HepG2 (cell line): ENCODE measurements around the gene DICER1. TPM values are rescaled to one million over a fixed set of nuclear protein-coding genes. Genes with fewer than 3 reads are reported as not detected.

Experiments
- ATAC-seq: fragments of 200-7000 bp; cut with Tn5 transposase; 3 replicates; pipeline ENCODE4 v1.9.1; 2020; ENCODE audit warnings: mild to moderate bottlenecking, moderate library complexity
- BruUV-seq: library from RNA; stranded (reverse); fragments of 400-500 nt; replicated peaks from 2 replicates; lab custom pipeline; 2021; lab: Mats Ljungman, UMichigan
- CTCF ChIA-PET: fragments of 300-600 bp; formaldehyde crosslinking; extraction: SDS; loops from one replicate; lab custom pipeline; 2021; ENCODE audit warnings: low total read pairs, inconsistent platforms, low intra/inter-chr PET ratio; lab: Yijun Ruan, JAX
- POLR2A ChIA-PET: fragments of 350-600 bp; sonication (Branson Sonifier 250); formaldehyde crosslinking; loops from one replicate; lab custom pipeline; 2020; ENCODE audit warnings: antibody characterized with exemption, inconsistent platforms; lab: Yijun Ruan, JAX
- DNase-seq: peaks from one replicate; pipeline ENCODE4 v3.0.0-alpha.2; 2015; ENCODE audit warnings: low spot score
- FAIRE-seq: peaks from 3 replicates; lab custom pipeline; 2011; peaks lifted over from hg19 to GRCh38; lab: Jason Lieb, UNC
- H2AFZ ChIP-seq: one replicate; pipeline ENCODE4 v1.6.1; 2011; ENCODE audit warnings: low read length, inconsistent platforms
- H3K27ac ChIP-seq: fragments of 300-600 bp; 3 replicates; pipeline ENCODE4 v1.8.0; 2011; ENCODE audit warnings: mixed run types, mild to moderate bottlenecking, mixed read lengths, low read length, inconsistent platforms; ENCODE audit not compliant: insufficient read depth; ENCODE audit errors: extremely low read length
- H3K27me3 ChIP-seq, 2 experiments: fragments of 200-600 bp in 1 of 2; 2 replicates in 1 of 2; 3 replicates in 1 of 2; pipeline versions ENCODE4 v1.6.0 to v1.8.0; 2011; ENCODE audit warnings: low read length in 2 of 2, mild to moderate bottlenecking in 2 of 2, moderate library complexity in 2 of 2, inconsistent platforms in 1 of 2; ENCODE audit not compliant: insufficient read depth in 2 of 2, control insufficient read depth in 1 of 2
- H3K36me3 ChIP-seq, 2 experiments: fragments of 200-600 bp in 1 of 2; replicated peaks in 1 of 2; 2 replicates in 1 of 2; 3 replicates in 1 of 2; pipeline versions ENCODE4 v1.5.1 to v1.8.0; 2011; ENCODE audit warnings: low read length in 2 of 2, inconsistent platforms in 1 of 2; ENCODE audit not compliant: insufficient read depth in 2 of 2, control insufficient read depth in 1 of 2
- H3K4me1 ChIP-seq: 2 replicates; pipeline ENCODE4 v1.5.1; 2012; ENCODE audit warnings: low read length, inconsistent platforms; ENCODE audit not compliant: insufficient read depth
- H3K4me2 ChIP-seq: 2 replicates; pipeline ENCODE4 v1.6.0; 2011; ENCODE audit warnings: low read depth, low read length, inconsistent platforms
- H3K4me3 ChIP-seq, 3 experiments: fragments of 200-600 bp in 1 of 3; sonication (generic), shearing (Covaris generic) in 1 of 3; replicated peaks in 1 of 3; 2 replicates each; pipeline ENCODE4 v1.5.1; 2011 to 2016; ENCODE audit warnings: low read length in 3 of 3, inconsistent platforms in 2 of 3, low read depth in 2 of 3, mild to moderate bottlenecking in 2 of 3, control low read depth in 1 of 3, mixed read lengths in 1 of 3; ENCODE audit not compliant: insufficient read depth in 1 of 3
- H3K79me2 ChIP-seq: one replicate; pipeline ENCODE4 v1.6.1; 2011; ENCODE audit warnings: low read length, inconsistent platforms; ENCODE audit not compliant: insufficient read depth
- H3K9ac ChIP-seq: 2 replicates; pipeline ENCODE4 v1.6.0; 2011; ENCODE audit warnings: mild to moderate bottlenecking, low read depth, low read length, inconsistent platforms; ENCODE audit not compliant: insufficient read depth
- H3K9me3 ChIP-seq: 2 replicates; pipeline ENCODE4 v1.5.1; 2012; ENCODE audit warnings: mild to moderate bottlenecking, low read length
- H4K20me1 ChIP-seq: 2 replicates; pipeline ENCODE4 v1.6.0; 2011; ENCODE audit warnings: inconsistent platforms, mild to moderate bottlenecking, low read length, moderate library complexity; ENCODE audit not compliant: insufficient read depth
- GLI4 ChIP-seq: sonication (generic); formaldehyde crosslinking; IDR thresholded peaks from 2 replicates; pipeline ENCODE4 v1.5.1; 2020; ENCODE audit warnings: missing genetic modification reagents, mild to moderate bottlenecking, moderate library complexity, borderline replicate concordance
- HNRNPK ChIP-seq: fragments of 200-400 bp; formaldehyde crosslinking; IDR thresholded peaks from 2 replicates; pipeline ENCODE4 v1.6.1; 2018; ENCODE audit warnings: low read length, low read depth, moderate library complexity, mild to moderate bottlenecking; ENCODE audit not compliant: poor library complexity, severe bottlenecking
- MEF2D ChIP-seq: sonication (generic); formaldehyde crosslinking; IDR thresholded peaks from 2 replicates; pipeline ENCODE4 v1.5.1; 2020; ENCODE audit warnings: mild to moderate bottlenecking, missing genetic modification reagents
- PTBP1 ChIP-seq: fragments of 200-400 bp; formaldehyde crosslinking; IDR thresholded peaks from 2 replicates; pipeline ENCODE4 v1.6.1; 2018; ENCODE audit warnings: low read length, low read depth; ENCODE audit not compliant: poor library complexity, severe bottlenecking
- RXRA ChIP-seq: sonication (generic); formaldehyde crosslinking; IDR thresholded peaks from 2 replicates; pipeline ENCODE4 v1.5.1; 2020; ENCODE audit warnings: missing genetic modification reagents
- TOE1 ChIP-seq: sonication (generic); formaldehyde crosslinking; IDR thresholded peaks from 2 replicates; pipeline ENCODE4 v1.4.0; 2020; ENCODE audit warnings: mild to moderate bottlenecking, missing genetic modification reagents
- ZNF496 ChIP-seq: sonication (generic); formaldehyde crosslinking; IDR thresholded peaks from 2 replicates; pipeline ENCODE4 v1.8.1; 2023; ENCODE audit warnings: mild to moderate bottlenecking, moderate library complexity, missing genetic modification reagents; ENCODE audit not compliant: insufficient replicate concordance
- ZSCAN5A ChIP-seq: sonication (generic); formaldehyde crosslinking; IDR thresholded peaks from 2 replicates; pipeline ENCODE4 v1.8.0; 2022; ENCODE audit warnings: mild to moderate bottlenecking, missing genetic modification reagents, borderline replicate concordance
- WGBS: methylation state at CpG from one replicate; pipeline ENCODE4 v1.1.6; 2017; ENCODE audit warnings: low lambda C conversion rate; 5-methylcytosine and 5-hydroxymethylcytosine counted together
- in situ Hi-C: cut with HindIII; loops from 2 replicates; pipeline ENCODE4 v1.10.0; 2017; ENCODE audit warnings: low pct_unique_long_range_greater_than_20kb; ENCODE audit not compliant: extremely low pct_ligation_motif_present
- intact Hi-C: fragments of 100-400 bp; cut with micrococcal nuclease; formaldehyde crosslinking; loops from one replicate; pipeline ENCODE4 v1.10.0; 2022; ENCODE audit not compliant: unreplicated experiment
- polyA plus RNA-seq, 8 experiments: library from polyadenylated mRNA; depleted of rRNA in 3 of 8; stranded (reverse) in 7 of 8; unstranded in 1 of 8; fragments of >200 nt; fragmentation: Illumina TruSeq in 4 of 8; extraction: Trizol in 4 of 8; gene quantifications; 2 replicates each; pipeline versions ENCODE4 v1.2.1 to v1.2.3, GENCODE V29; 2011 to 2016; ENCODE audit warnings: low read depth in 4 of 8, missing spikeins in 1 of 8, mixed read lengths in 1 of 8; ENCODE audit not compliant: insufficient read depth in 1 of 8
- total RNA-seq, 5 experiments: library from RNA; depleted of rRNA; stranded (reverse); fragments of >200 nt; fragmentation: Illumina TruSeq; extraction: Trizol; gene quantifications; 2 replicates each; pipeline ENCODE4 v1.2.3, GENCODE V29; 2016; ENCODE audit warnings: low read depth in 1 of 5
- TF ChIP-seq, protein P1 (sequence below): sonication (generic); formaldehyde crosslinking; IDR thresholded peaks from 2 replicates; pipeline ENCODE4 v1.4.0; 2020; ENCODE audit warnings: missing genetic modification reagents

The DICER1 gene
- total and polyA plus RNA-seq, 2 of the 13 experiments (the other 11 are each of a cell fraction or from before 2014, with no cell fraction given) = 31.8 to 61.9 TPM

DNA sequence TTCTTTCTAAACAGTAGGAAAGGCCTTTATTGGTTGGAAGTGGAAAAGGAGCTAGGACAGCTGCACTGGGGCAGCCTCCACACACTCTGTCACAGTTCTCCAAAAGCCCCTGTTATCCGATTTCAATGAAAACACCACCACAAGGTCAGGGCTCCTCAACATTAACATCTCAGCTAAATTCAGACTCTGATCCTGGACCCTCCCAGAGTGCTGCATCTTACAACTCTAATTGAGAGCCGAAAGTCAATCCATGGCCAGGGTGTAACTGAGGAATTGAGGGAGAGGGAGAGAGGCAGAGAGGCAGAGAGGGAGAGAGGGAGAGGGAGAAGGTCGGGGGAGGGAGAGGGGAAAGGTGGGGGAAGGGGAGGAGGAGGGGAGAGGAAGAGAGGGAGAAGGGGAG is 32.1 kb downstream of the DICER1 start:
- ChIA-PET POLR2A (no interaction called here), CTCF (no interaction called here)
- Histone ChIP-seq H3K36me3 (peaks cover 10 to 43% of the 10 kb centered on the region in 2 experiments), H3K4me3 (no peak overlapping the region), H3K4me1 (peaks cover 15% of the 10 kb centered on the region), H3K27me3 (no peaks in the 10 kb centered on the region; a peak in 1 of 5 replicates), H3K27ac (no peak overlapping the region), H4K20me1 (no peaks in the 10 kb centered on the region), H3K79me2 (no peaks in the 10 kb centered on the region), H2AFZ (no peak overlapping the region), H3K9ac (no peak overlapping the region), H3K4me2 (no peak overlapping the region), H3K9me3 (no peaks in the 10 kb centered on the region)
- FAIRE-seq (no peak), ATAC-seq (no peak), DNase-seq (no peak)
- 96% methylated on average over 3 of the region's 3 CpGs for WGBS
- in situ Hi-C loops = no loop called here
- TF ChIP-seq PTBP1 (no peak), HNRNPK (peak; percentile 32), TOE1 (no peak)
- intact Hi-C loops = no loop called here
- no TSS peak for BruUV-seq

GRCh38 chr14:95123891-95124579 is 33.3 kb downstream of the DICER1 start:
- TF ChIP-seq RXRA (CRISPR knock-in tag) (no peak), ZSCAN5A (CRISPR knock-in tag) (no peak), MEF2D (CRISPR knock-in tag) (no peak), ZNF496 (no peak), GLI4 (no peak)
- TF ChIP-seq, protein P1, sequence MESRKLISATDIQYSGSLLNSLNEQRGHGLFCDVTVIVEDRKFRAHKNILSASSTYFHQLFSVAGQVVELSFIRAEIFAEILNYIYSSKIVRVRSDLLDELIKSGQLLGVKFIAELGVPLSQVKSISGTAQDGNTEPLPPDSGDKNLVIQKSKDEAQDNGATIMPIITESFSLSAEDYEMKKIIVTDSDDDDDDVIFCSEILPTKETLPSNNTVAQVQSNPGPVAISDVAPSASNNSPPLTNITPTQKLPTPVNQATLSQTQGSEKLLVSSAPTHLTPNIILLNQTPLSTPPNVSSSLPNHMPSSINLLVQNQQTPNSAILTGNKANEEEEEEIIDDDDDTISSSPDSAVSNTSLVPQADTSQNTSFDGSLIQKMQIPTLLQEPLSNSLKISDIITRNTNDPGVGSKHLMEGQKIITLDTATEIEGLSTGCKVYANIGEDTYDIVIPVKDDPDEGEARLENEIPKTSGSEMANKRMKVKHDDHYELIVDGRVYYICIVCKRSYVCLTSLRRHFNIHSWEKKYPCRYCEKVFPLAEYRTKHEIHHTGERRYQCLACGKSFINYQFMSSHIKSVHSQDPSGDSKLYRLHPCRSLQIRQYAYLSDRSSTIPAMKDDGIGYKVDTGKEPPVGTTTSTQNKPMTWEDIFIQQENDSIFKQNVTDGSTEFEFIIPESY (CRISPR knock-in tag) = peak; percentile 64; the same call in 1 of the 2 replicates
- no peaks in the 10 kb centered on the region for H3K9me3 ChIP-seq
- CTCF ChIA-PET = no interaction called here
- in situ Hi-C loops (no loop called here), intact Hi-C loops (no loop called here)
- no peaks in the 10 kb centered on the region for H3K79me2 ChIP-seq
- no TSS peak for BruUV-seq
- POLR2A ChIA-PET = no interaction called here
- H3K4me2 ChIP-seq = no peak overlapping the region
- no peak overlapping the region for H2AFZ ChIP-seq
- DNase-seq (no peak), FAIRE-seq (no peak), ATAC-seq (no peak)
- H4K20me1 ChIP-seq = no peaks in the 10 kb centered on the region
- no peak overlapping the region for H3K4me3 ChIP-seq
- H3K9ac ChIP-seq = no peak overlapping the region
- H3K4me1 ChIP-seq = peaks cover 10% of the 10 kb centered on the region
- H3K27ac ChIP-seq = no peak overlapping the region
- H3K27me3 ChIP-seq = no peaks in the 10 kb centered on the region; a peak in 1 of 5 replicates
- WGBS = 96% methylated on average over 9 of the region's 9 CpGs
- peaks cover 8 to 46% of the 10 kb centered on the region in 2 experiments for H3K36me3 ChIP-seq
